Caco-2 (cell line): Measurements from ENCODE around the gene MAP3K13. TPM values are rescaled to one million over a fixed set of nuclear protein-coding genes. Genes with fewer than 3 reads are reported as not detected.

Experiments used
- BruUV-seq: library from RNA; stranded (reverse); fragments of 400-500 nt; replicated peaks from 2 replicates; lab custom pipeline; 2021; lab: Mats Ljungman, UMichigan
- CTCF ChIA-PET: fragments of 300-600 bp; sonication (Branson Sonifier 250); formaldehyde crosslinking; loops from one replicate; lab custom pipeline; 2022; ENCODE audit warnings: antibody characterized with exemption; lab: Charles Lee
- POLR2A ChIA-PET: fragments of 300-600 bp; sonication (Branson Sonifier 250); formaldehyde crosslinking; loops from one replicate; lab custom pipeline; 2022; ENCODE audit warnings: antibody characterized with exemption; lab: Charles Lee
- DNase-seq, 2 experiments: peaks; one replicate each; pipeline versions ENCODE4 v3.0.0 to v3.0.0-alpha.2; 2020 to 2022
- H3K27me3 ChIP-seq: replicated peaks from 2 replicates; pipeline ENCODE4 v1.6.0; 2011; ENCODE audit warnings: low read length; ENCODE audit not compliant: control insufficient read depth, insufficient read depth
- H3K36me3 ChIP-seq: 2 replicates; pipeline ENCODE4 v1.5.1; 2011; ENCODE audit warnings: low read length; ENCODE audit not compliant: control insufficient read depth, insufficient read depth
- H3K4me1 ChIP-seq: fragments of 250-450 bp; sonication (Bioruptor Pico); 2 replicates; pipeline ENCODE4 v1.5.1; 2020; ENCODE audit warnings: mild to moderate bottlenecking
- H3K4me3 ChIP-seq: 2 replicates; pipeline ENCODE4 v1.5.1; 2011; ENCODE audit warnings: low read depth, mild to moderate bottlenecking, control low read depth, low read length
- H3K9me3 ChIP-seq: fragments of 250-450 bp; sonication (Bioruptor Pico); 2 replicates; pipeline ENCODE4 v1.5.1; 2020; ENCODE audit warnings: mild to moderate bottlenecking, moderate library complexity
- H3K27ac Mint-ChIP-seq: one replicate; pipeline ENCODE4 v1.8.0; 2022; ENCODE audit warnings: mixed read lengths; ENCODE audit not compliant: unreplicated experiment
- H3K27me3 Mint-ChIP-seq: one replicate; pipeline ENCODE4 v1.8.0; 2022; ENCODE audit warnings: mixed read lengths; ENCODE audit not compliant: insufficient read depth, unreplicated experiment
- H3K36me3 Mint-ChIP-seq: one replicate; pipeline ENCODE4 v1.8.0; 2022; ENCODE audit warnings: mild to moderate bottlenecking, mixed read lengths; ENCODE audit not compliant: insufficient read depth, unreplicated experiment
- H3K4me1 Mint-ChIP-seq: one replicate; pipeline ENCODE4 v1.8.0; 2022; ENCODE audit warnings: low read depth, mixed read lengths; ENCODE audit not compliant: unreplicated experiment
- H3K4me3 Mint-ChIP-seq: one replicate; pipeline ENCODE4 v1.8.0; 2022; ENCODE audit warnings: mild to moderate bottlenecking, moderate library complexity, mixed read lengths; ENCODE audit not compliant: unreplicated experiment
- H3K9me3 Mint-ChIP-seq: one replicate; pipeline ENCODE4 v1.8.0; 2022; ENCODE audit warnings: mixed read lengths; ENCODE audit not compliant: unreplicated experiment
- intact Hi-C: fragments of 100-400 bp; cut with micrococcal nuclease; formaldehyde crosslinking; loops from one replicate; pipeline ENCODE4 v1.10.0; 2022; ENCODE audit not compliant: unreplicated experiment
- total RNA-seq: library from RNA; stranded (reverse); gene quantifications from 2 replicates; pipeline ENCODE4 v1.2.3, GENCODE V29; 2022
- TF ChIP-seq, protein P1 (sequence below), 2 experiments: fragments of 200-600 bp in 1 of 2; IDR thresholded peaks; 1 replicate in 1 of 2; 2 replicates in 1 of 2; pipeline versions ENCODE4 v1.5.1 to v1.8.0; 2011 to 2022; ENCODE audit warnings: antibody characterized with exemption in 1 of 2, control low read depth in 1 of 2, inconsistent platforms in 1 of 2, low read depth in 1 of 2, low read length in 1 of 2, mild to moderate bottlenecking in 1 of 2, moderate library complexity in 1 of 2; ENCODE audit not compliant: insufficient read depth in 1 of 2, severe bottlenecking in 1 of 2, unreplicated experiment in 1 of 2

MAP3K13 gene
- total RNA-seq, 1 experiment from 2014 or later = 20.1 TPM

DNA sequence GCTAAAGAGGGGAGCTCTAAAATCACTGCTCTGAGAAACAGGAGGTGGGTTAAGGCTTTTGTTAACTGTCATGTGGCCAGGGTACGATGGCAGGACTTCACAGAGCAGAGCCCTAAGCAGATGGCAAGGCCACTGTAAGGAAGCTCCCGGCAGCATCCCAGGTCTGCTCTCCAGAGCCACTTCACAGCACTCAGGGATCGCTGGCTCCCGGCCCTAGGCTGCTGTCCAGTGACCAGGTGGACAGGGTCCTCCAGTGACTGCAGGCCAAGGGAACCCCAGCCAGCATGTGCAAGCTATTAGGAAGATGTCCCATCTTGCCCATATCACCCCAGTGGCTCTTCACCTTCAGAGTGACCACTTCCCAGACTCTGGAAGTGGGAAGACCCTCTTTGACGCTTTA is 125.5 kb downstream of the MAP3K13 start:
- Histone ChIP-seq H3K27me3 (no peaks in the 10 kb centered on the region), H3K36me3 (no peaks in the 10 kb centered on the region), H3K4me1 (peaks cover 23% of the 10 kb centered on the region), H3K9me3 (no peaks in the 10 kb centered on the region), H3K4me3 (no peak overlapping the region)
- CTCF ChIA-PET = no interaction called here
- H3K4me3 Mint-ChIP-seq = no peak overlapping the region
- H3K36me3 Mint-ChIP-seq = peaks cover 58% of the 10 kb centered on the region
- BruUV-seq = no TSS peak
- H3K9me3 Mint-ChIP-seq = no peaks in the 10 kb centered on the region
- TF ChIP-seq, protein P1, sequence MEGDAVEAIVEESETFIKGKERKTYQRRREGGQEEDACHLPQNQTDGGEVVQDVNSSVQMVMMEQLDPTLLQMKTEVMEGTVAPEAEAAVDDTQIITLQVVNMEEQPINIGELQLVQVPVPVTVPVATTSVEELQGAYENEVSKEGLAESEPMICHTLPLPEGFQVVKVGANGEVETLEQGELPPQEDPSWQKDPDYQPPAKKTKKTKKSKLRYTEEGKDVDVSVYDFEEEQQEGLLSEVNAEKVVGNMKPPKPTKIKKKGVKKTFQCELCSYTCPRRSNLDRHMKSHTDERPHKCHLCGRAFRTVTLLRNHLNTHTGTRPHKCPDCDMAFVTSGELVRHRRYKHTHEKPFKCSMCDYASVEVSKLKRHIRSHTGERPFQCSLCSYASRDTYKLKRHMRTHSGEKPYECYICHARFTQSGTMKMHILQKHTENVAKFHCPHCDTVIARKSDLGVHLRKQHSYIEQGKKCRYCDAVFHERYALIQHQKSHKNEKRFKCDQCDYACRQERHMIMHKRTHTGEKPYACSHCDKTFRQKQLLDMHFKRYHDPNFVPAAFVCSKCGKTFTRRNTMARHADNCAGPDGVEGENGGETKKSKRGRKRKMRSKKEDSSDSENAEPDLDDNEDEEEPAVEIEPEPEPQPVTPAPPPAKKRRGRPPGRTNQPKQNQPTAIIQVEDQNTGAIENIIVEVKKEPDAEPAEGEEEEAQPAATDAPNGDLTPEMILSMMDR (IDR thresholded peaks at IDR 0.05; ENCODE audit: insufficient read depth in 1 of 2, low read depth in 1 of 2, low read length in 1 of 2, severe bottlenecking in 1 of 2, unreplicated experiment in 1 of 2) = no peak
- peak overlapping the region; percentile 69 for H3K27ac Mint-ChIP-seq
- intact Hi-C loops = no loop called here
- peaks cover 22% of the 10 kb centered on the region for H3K4me1 Mint-ChIP-seq
- POLR2A ChIA-PET = interaction anchor here (0.6 to 1.2 kb wide), 2 partner anchors 11 to 97 kb away, joined by 3 to 6 read pairs; partner anchors contain the start of genes SENP2 and TMEM41A
- no peak for DNase-seq
- no peaks in the 10 kb centered on the region for H3K27me3 Mint-ChIP-seq

DNA sequence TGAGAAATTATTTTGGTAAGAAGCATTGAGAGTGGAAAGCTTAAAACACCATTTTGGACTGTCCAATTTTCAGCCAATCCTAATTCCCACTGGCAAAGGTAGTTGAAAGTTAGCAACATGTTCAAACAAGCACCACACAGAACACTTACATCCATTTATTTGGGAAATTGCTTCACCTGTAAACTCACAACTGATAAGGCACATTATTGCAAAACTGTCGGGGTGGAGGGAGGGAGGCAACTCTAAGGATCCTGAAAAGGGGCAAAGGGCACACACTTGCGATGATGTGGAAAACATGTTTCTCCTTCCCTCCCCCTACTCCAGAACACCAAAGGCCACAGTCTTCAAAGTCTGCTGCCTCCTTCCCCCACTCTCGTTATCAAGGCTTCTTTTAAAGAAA is 126.5 kb downstream of the MAP3K13 start:
- Histone ChIP-seq H3K27me3 (no peaks in the 10 kb centered on the region), H3K9me3 (no peaks in the 10 kb centered on the region), H3K36me3 (no peaks in the 10 kb centered on the region; the same call in 1 of the 2 replicates), H3K4me3 (no peak overlapping the region), H3K4me1 (peaks cover 23% of the 10 kb centered on the region)
- Mint-ChIP-seq H3K27me3 (no peaks in the 10 kb centered on the region), H3K4me3 (peak overlapping the region; percentile 22), H3K4me1 (peaks cover 22% of the 10 kb centered on the region), H3K36me3 (peaks cover 68% of the 10 kb centered on the region), H3K9me3 (no peaks in the 10 kb centered on the region), H3K27ac (peak overlapping the region; percentile 69)
- TF ChIP-seq, protein P1 (IDR thresholded peaks at IDR 0.05; ENCODE audit: insufficient read depth in 1 of 2, low read depth in 1 of 2, low read length in 1 of 2, severe bottlenecking in 1 of 2, unreplicated experiment in 1 of 2) = no peak
- CTCF ChIA-PET = interaction anchor here (0.6 kb wide), 1 partner anchor 65 kb away, joined by 4 read pairs; no protein-coding TSS in a partner anchor
- POLR2A ChIA-PET = interaction anchor here (1.2 kb wide), 1 partner anchor 10 kb away, joined by 3 read pairs; the partner anchor contains the start of gene TMEM41A
- peak; percentile 85 to 87 for DNase-seq
- BruUV-seq = no TSS peak
- intact Hi-C loops = loop anchor here (1.0 kb wide), 1 partner anchor 10 kb away; the partner anchor contains the start of gene TMEM41A

DNA sequence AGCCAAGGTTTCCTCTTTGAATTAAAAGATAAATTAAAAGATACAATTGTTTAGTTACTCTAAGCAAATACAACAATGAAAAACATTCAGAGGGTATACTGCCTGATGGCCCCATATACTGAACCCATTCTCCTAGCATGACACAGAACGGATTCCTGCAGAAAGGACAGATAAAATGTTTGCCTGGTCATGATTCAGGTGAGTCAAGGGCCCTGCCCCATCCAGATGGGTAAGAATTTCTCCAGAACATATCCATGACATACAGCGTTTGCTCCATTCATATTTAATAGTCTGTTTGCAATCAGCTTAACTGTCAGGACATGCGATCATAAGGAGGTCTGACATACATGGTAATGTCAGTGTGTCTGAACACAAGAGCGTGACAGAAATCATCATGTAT is 127.3 kb downstream of the MAP3K13 start:
- POLR2A ChIA-PET = no interaction called here
- H3K27ac Mint-ChIP-seq = peak overlapping the region; percentile 10
- Histone ChIP-seq H3K4me3 (no peak overlapping the region), H3K9me3 (no peaks in the 10 kb centered on the region), H3K4me1 (peaks cover 23% of the 10 kb centered on the region), H3K27me3 (no peaks in the 10 kb centered on the region), H3K36me3 (no peaks in the 10 kb centered on the region; the same call in none of the 2 replicates)
- intact Hi-C loops = no loop called here
- H3K9me3 Mint-ChIP-seq = no peaks in the 10 kb centered on the region
- H3K36me3 Mint-ChIP-seq = peaks cover 75% of the 10 kb centered on the region
- H3K4me1 Mint-ChIP-seq = peaks cover 22% of the 10 kb centered on the region
- no TSS peak for BruUV-seq
- H3K4me3 Mint-ChIP-seq = no peak overlapping the region
- H3K27me3 Mint-ChIP-seq = no peaks in the 10 kb centered on the region
- no peak for DNase-seq
- CTCF ChIA-PET = no interaction called here
- TF ChIP-seq, protein P1 (IDR thresholded peaks at IDR 0.05; ENCODE audit: insufficient read depth in 1 of 2, low read depth in 1 of 2, low read length in 1 of 2, severe bottlenecking in 1 of 2, unreplicated experiment in 1 of 2) = no peak
